HG02571 (cell line): ENCODE results near the gene FMN1.

ENCODE experiments used
- ATAC-seq: cut with Tn5 transposase; IDR thresholded peaks from one replicate; pipeline ENCODE4 v1.9.1; 2021; ENCODE audit warnings: mild to moderate bottlenecking, moderate library complexity; ENCODE audit not compliant: unreplicated experiment

Gene FMN1

GRCh38 chr15:32802286-32802936 is 392.1 kb downstream of the FMN1 start:
- no peak for ATAC-seq

- ATAC-seq: no peak
These were observed 394.5 kb downstream of the FMN1 start for GRCh38 chr15:32799936-32800535.

- no peak for ATAC-seq
These were observed 397.7 kb downstream of the FMN1 start for GRCh38 chr15:32796856-32797255.

- ATAC-seq: no peak
These were observed 399.5 kb downstream of the FMN1 start for GRCh38 chr15:32794973-32795372.

GRCh38 chr15:32792436-32792835 is 402.1 kb downstream of the FMN1 start:
- ATAC-seq: no peak

GRCh38 chr15:32790352-32790999 is 404.0 kb downstream of the FMN1 start:
- ATAC-seq: no peak

GRCh38 chr15:32787949-32788348 is 406.6 kb downstream of the FMN1 start:
- ATAC-seq: no peak

GRCh38 chr15:32786906-32787305 is 407.6 kb downstream of the FMN1 start:
- no peak for ATAC-seq

- no peak for ATAC-seq
These were observed 409.9 kb downstream of the FMN1 start for GRCh38 chr15:32784581-32784980.

- no peak for ATAC-seq
These were observed 412.7 kb downstream of the FMN1 start for GRCh38 chr15:32781781-32782180.

- ATAC-seq: no peak
These were observed 415.9 kb downstream of the FMN1 start for GRCh38 chr15:32778391-32779176.

GRCh38 chr15:32775103-32775502 is 419.4 kb downstream of the FMN1 start:
- no peak for ATAC-seq

GRCh38 chr15:32774022-32774421 is 420.5 kb downstream of the FMN1 start:
- ATAC-seq: no peak

- ATAC-seq: no peak
These were observed 427.3 kb downstream of the FMN1 start for GRCh38 chr15:32767236-32767635.

GRCh38 chr15:32766101-32766500 is 428.4 kb downstream of the FMN1 start:
- ATAC-seq: no peak

- ATAC-seq: no peak
These were observed 429.3 kb downstream of the FMN1 start for GRCh38 chr15:32765236-32765635.

- ATAC-seq: no peak
These were observed 431.2 kb downstream of the FMN1 start for GRCh38 chr15:32763295-32763694.

GRCh38 chr15:32757426-32757825 is 437.1 kb downstream of the FMN1 start:
- no peak for ATAC-seq

- no peak for ATAC-seq
These were observed 443.5 kb downstream of the FMN1 start for GRCh38 chr15:32750979-32751378.

- ATAC-seq: no peak
These were observed 446.6 kb downstream of the FMN1 start for GRCh38 chr15:32747921-32748342.

GRCh38 chr15:32746116-32746857 is 448.2 kb downstream of the FMN1 start:
- ATAC-seq: no peak
